ENCODE data around the gene STK38L.

Gene STK38L

GRCh38 chr12:27359578-27360340 lies 115.7 kb downstream of the STK38L start:
- no peak for DNase-seq

GRCh38 chr12:27361372-27361771 lies 117.3 kb downstream of the STK38L start:
- DNase-seq: no peak

GRCh38 chr12:27366621-27367020 lies 122.5 kb downstream of the STK38L start:
- no peak for DNase-seq

GRCh38 chr12:27367078-27367477 lies 123.0 kb downstream of the STK38L start:
- DNase-seq: no peak
